HepG2 (cell line): ENCODE results near the gene SDHD.
"Not testable (repeated sequence)": the region's sequence is repeated elsewhere in the genome, so short reads cannot be mapped to it uniquely, and the experiment has no call there.

Experiments used
- MZF1 ChIP-seq: sonication (generic); formaldehyde crosslinking; IDR thresholded peaks from 2 replicates; pipeline ENCODE4 v1.8.1; 2023; ENCODE audit warnings: mild to moderate bottlenecking, missing genetic modification reagents, borderline replicate concordance
- POLR2AphosphoS5 ChIP-seq: IDR thresholded peaks from 2 replicates; pipeline ENCODE4 v1.6.1; 2012; ENCODE audit warnings: low read depth, low read length
- TAF1 ChIP-seq: sonication (generic); formaldehyde crosslinking; IDR thresholded peaks from 2 replicates; pipeline ENCODE4 v1.4.0; 2020; ENCODE audit warnings: missing genetic modification reagents
- ZNF124 ChIP-seq: sonication (generic); formaldehyde crosslinking; IDR thresholded peaks from 2 replicates; pipeline ENCODE4 v1.4.0; 2020; ENCODE audit warnings: missing genetic modification reagents
- TF ChIP-seq, protein P1 (sequence below): sonication (generic); formaldehyde crosslinking; IDR thresholded peaks from 2 replicates; pipeline ENCODE4 v1.9.0; 2021; ENCODE audit warnings: missing genetic modification reagents, mild to moderate bottlenecking, borderline replicate concordance
- TF ChIP-seq, protein P2 (sequence below): sonication (generic); formaldehyde crosslinking; IDR thresholded peaks from 2 replicates; pipeline ENCODE4 v1.4.0; 2020; ENCODE audit warnings: mild to moderate bottlenecking, missing genetic modification reagents

GRCh38 chr11:112048256-112048655, 38.4 kb upstream of the SDHD start:
- TF ChIP-seq MZF1 (CRISPR knock-in tag); POLR2AphosphoS5; TAF1 (CRISPR knock-in tag); ZNF124: not testable (repeated sequence)
- TF ChIP-seq, protein P1, sequence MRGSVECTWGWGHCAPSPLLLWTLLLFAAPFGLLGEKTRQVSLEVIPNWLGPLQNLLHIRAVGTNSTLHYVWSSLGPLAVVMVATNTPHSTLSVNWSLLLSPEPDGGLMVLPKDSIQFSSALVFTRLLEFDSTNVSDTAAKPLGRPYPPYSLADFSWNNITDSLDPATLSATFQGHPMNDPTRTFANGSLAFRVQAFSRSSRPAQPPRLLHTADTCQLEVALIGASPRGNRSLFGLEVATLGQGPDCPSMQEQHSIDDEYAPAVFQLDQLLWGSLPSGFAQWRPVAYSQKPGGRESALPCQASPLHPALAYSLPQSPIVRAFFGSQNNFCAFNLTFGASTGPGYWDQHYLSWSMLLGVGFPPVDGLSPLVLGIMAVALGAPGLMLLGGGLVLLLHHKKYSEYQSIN (CRISPR knock-in tag) = not testable (repeated sequence)
- TF ChIP-seq, protein P2, sequence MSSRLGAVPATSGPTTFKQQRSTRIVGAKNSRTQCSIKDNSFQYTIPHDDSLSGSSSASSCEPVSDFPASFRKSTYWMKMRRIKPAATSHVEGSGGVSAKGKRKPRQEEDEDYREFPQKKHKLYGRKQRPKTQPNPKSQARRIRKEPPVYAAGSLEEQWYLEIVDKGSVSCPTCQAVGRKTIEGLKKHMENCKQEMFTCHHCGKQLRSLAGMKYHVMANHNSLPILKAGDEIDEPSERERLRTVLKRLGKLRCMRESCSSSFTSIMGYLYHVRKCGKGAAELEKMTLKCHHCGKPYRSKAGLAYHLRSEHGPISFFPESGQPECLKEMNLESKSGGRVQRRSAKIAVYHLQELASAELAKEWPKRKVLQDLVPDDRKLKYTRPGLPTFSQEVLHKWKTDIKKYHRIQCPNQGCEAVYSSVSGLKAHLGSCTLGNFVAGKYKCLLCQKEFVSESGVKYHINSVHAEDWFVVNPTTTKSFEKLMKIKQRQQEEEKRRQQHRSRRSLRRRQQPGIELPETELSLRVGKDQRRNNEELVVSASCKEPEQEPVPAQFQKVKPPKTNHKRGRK (CRISPR knock-in tag) = not testable (repeated sequence)
